ENCODE data around the gene OSBPL2.

Gene OSBPL2

GRCh38 chr20:62329389-62330377 is 91.4 kb downstream of the OSBPL2 start:
- DNase-seq, result no peak

- no peak for DNase-seq
These were observed 92.4 kb downstream of the OSBPL2 start for GRCh38 chr20:62330576-62331317.

GRCh38 chr20:62331347-62331746 is 93.0 kb downstream of the OSBPL2 start:
- DNase-seq, result no peak

- no peak for DNase-seq
These were observed 94.1 kb downstream of the OSBPL2 start for GRCh38 chr20:62332421-62332820.

GRCh38 chr20:62332989-62333819 is 94.9 kb downstream of the OSBPL2 start:
- no peak for DNase-seq

GRCh38 chr20:62333820-62334595 is 95.7 kb downstream of the OSBPL2 start:
- no peak for DNase-seq

GRCh38 chr20:62334881-62335280 is 96.6 kb downstream of the OSBPL2 start:
- no peak for DNase-seq

GRCh38 chr20:62335532-62335931 is 97.2 kb downstream of the OSBPL2 start:
- DNase-seq, result no peak

GRCh38 chr20:62336329-62336728 is 98.0 kb downstream of the OSBPL2 start:
- no peak for DNase-seq

- no peak for DNase-seq
These were observed 98.6 kb downstream of the OSBPL2 start for GRCh38 chr20:62336775-62337557.

- DNase-seq, result no peak
These were observed 99.4 kb downstream of the OSBPL2 start for GRCh38 chr20:62337558-62338293.

- DNase-seq, result no peak
These were observed 99.9 kb downstream of the OSBPL2 start for GRCh38 chr20:62338294-62338620.

GRCh38 chr20:62339647-62340062 is 101.3 kb downstream of the OSBPL2 start:
- DNase-seq, result no peak

GRCh38 chr20:62342910-62343309 is 104.6 kb downstream of the OSBPL2 start:
- DNase-seq, result no peak

GRCh38 chr20:62344092-62344491 is 105.8 kb downstream of the OSBPL2 start:
- DNase-seq, result no peak

- DNase-seq, result no peak
These were observed 106.5 kb downstream of the OSBPL2 start for GRCh38 chr20:62344782-62345181.

Measured in activated effector memory CD4-positive, alpha-beta T cell treated with Interleukin-2 at 50 U/mL for 16 hours (primary cell).